CD14-positive monocyte (primary cell): ENCODE data around the gene PELO. TPM values are rescaled to one million over a fixed set of nuclear protein-coding genes. Genes with fewer than 3 reads are reported as not detected.

Experiments used
- DNase-seq, 3 donors: peaks; one replicate each; pipeline ENCODE4 v3.0.0-alpha.2; 2011 to 2022
- H2AFZ ChIP-seq: 2 replicates; pipeline ENCODE4 v1.6.0; 2012; ENCODE audit warnings: mild to moderate bottlenecking, low read depth, low read length, inconsistent platforms; ENCODE audit not compliant: insufficient read depth, poor library complexity, severe bottlenecking
- H3K27ac ChIP-seq, 2 donors: 1 replicate in 1 of 2; 2 replicates in 1 of 2; pipeline ENCODE4 v1.5.1; 2012 to 2013; ENCODE audit warnings: low read length in 2 of 2, control low read depth in 1 of 2, inconsistent platforms in 1 of 2, low read depth in 1 of 2, mild to moderate bottlenecking in 1 of 2
- H3K27me3 ChIP-seq, 2 donors: one replicate each; pipeline versions ENCODE4 v1.6.0 to v1.6.1; 2011 to 2013; ENCODE audit warnings: low read length in 2 of 2; ENCODE audit not compliant: control insufficient read depth in 2 of 2, insufficient read depth in 2 of 2
- H3K36me3 ChIP-seq, 2 donors: replicated peaks in 1 of 2; 1 replicate in 1 of 2; 2 replicates in 1 of 2; pipeline versions ENCODE4 v1.5.1 to v1.6.1; 2012 to 2013; ENCODE audit warnings: low read length in 2 of 2, control low read depth in 1 of 2, inconsistent platforms in 1 of 2, mild to moderate bottlenecking in 1 of 2; ENCODE audit not compliant: insufficient read depth in 2 of 2, control insufficient read depth in 1 of 2
- H3K4me1 ChIP-seq, 2 donors: 1 replicate in 1 of 2; 2 replicates in 1 of 2; pipeline versions ENCODE4 v1.5.1 to v1.6.1; 2012 to 2013; ENCODE audit warnings: low read length in 2 of 2, control low read depth in 1 of 2, inconsistent platforms in 1 of 2, mild to moderate bottlenecking in 1 of 2, moderate library complexity in 1 of 2; ENCODE audit not compliant: insufficient read depth in 2 of 2, control insufficient read depth in 1 of 2
- H3K4me2 ChIP-seq: replicated peaks from 2 replicates; pipeline ENCODE3; 2012; ENCODE audit warnings: low read length, moderate library complexity, mild to moderate bottlenecking; ENCODE audit not compliant: poor library complexity, severe bottlenecking; ENCODE audit errors: extremely low read depth
- H3K4me3 ChIP-seq, 3 experiments: fragments of 200-600 bp in 1 of 3; sonication (generic) in 1 of 3; replicated peaks in 1 of 3; 1 replicate in 2 of 3; 2 replicates in 1 of 3; pipeline ENCODE4 v1.5.1; 2011 to 2013; ENCODE audit warnings: low read length in 3 of 3, mild to moderate bottlenecking in 3 of 3, control low read depth in 2 of 3, low read depth in 2 of 3, inconsistent platforms in 1 of 3, moderate library complexity in 1 of 3
- H3K79me2 ChIP-seq: 2 replicates; pipeline ENCODE4 v1.6.0; 2012; ENCODE audit warnings: mild to moderate bottlenecking, control low read depth, inconsistent platforms, low read length, moderate library complexity; ENCODE audit not compliant: insufficient read depth
- H3K9ac ChIP-seq: 2 replicates; pipeline ENCODE4 v1.6.0; 2017; ENCODE audit warnings: low read length, mild to moderate bottlenecking; ENCODE audit not compliant: insufficient read depth, poor library complexity, severe bottlenecking
- H3K9me3 ChIP-seq, 2 donors: replicated peaks in 1 of 2; 1 replicate in 1 of 2; 2 replicates in 1 of 2; pipeline versions ENCODE4 v1.5.1 to v1.6.1; 2012 to 2013; ENCODE audit warnings: low read length in 2 of 2, control low read depth in 1 of 2; ENCODE audit not compliant: control insufficient read depth in 1 of 2, insufficient read depth in 1 of 2
- H4K20me1 ChIP-seq: 2 replicates; pipeline ENCODE4 v1.6.0; 2012; ENCODE audit warnings: mild to moderate bottlenecking, low read length, control low read depth, moderate library complexity; ENCODE audit not compliant: insufficient read depth
- H3K27ac Mint-ChIP-seq, 7 donors: one replicate each; pipeline ENCODE4 v1.8.0; 2020; ENCODE audit warnings: mild to moderate bottlenecking in 7 of 7, mixed read lengths in 7 of 7, moderate library complexity in 6 of 7, inconsistent platforms in 2 of 7
- H3K27me3 Mint-ChIP-seq, 3 donors: one replicate each; pipeline ENCODE4 v1.8.0; 2021 to 2022; ENCODE audit warnings: low read depth in 3 of 3, mild to moderate bottlenecking in 3 of 3, mixed read lengths in 3 of 3, moderate library complexity in 3 of 3, inconsistent platforms in 1 of 3
- H3K36me3 Mint-ChIP-seq, 2 donors: one replicate each; pipeline ENCODE4 v1.8.0; 2020; ENCODE audit warnings: mixed read lengths in 2 of 2, inconsistent platforms in 1 of 2, mild to moderate bottlenecking in 1 of 2
- H3K4me1 Mint-ChIP-seq: one replicate; pipeline ENCODE4 v1.8.0; 2020; ENCODE audit warnings: mild to moderate bottlenecking, mixed read lengths
- H3K4me3 Mint-ChIP-seq, 2 donors: one replicate each; pipeline ENCODE4 v1.8.0; 2020; ENCODE audit warnings: mild to moderate bottlenecking in 2 of 2, mixed read lengths in 2 of 2, moderate library complexity in 1 of 2
- H3K9me3 Mint-ChIP-seq, 7 donors: one replicate each; pipeline ENCODE4 v1.8.0; 2020 to 2022; ENCODE audit warnings: mixed read lengths in 7 of 7, mild to moderate bottlenecking in 6 of 7, moderate library complexity in 6 of 7, inconsistent platforms in 2 of 7
- WGBS: methylation state at CpG from one replicate; pipeline ENCODE4 v1.1.5; 2013; ENCODE audit warnings: missing lambda C conversion rate; ENCODE audit not compliant: insufficient coverage; 5-methylcytosine and 5-hydroxymethylcytosine counted together
- intact Hi-C, 2 donors: fragments of 100-400 bp; cut with micrococcal nuclease; formaldehyde crosslinking; loops; one replicate each; pipeline versions ENCODE4 v1.15.0 to v1.15.1; 2023
- polyA plus RNA-seq, 3 donors: library from polyadenylated mRNA; depleted of rRNA in 1 of 3; unstranded in 2 of 3; stranded (reverse) in 1 of 3; fragments of 300-500 nt in 2 of 3; fragments of >200 nt in 1 of 3; fragmentation: Illumina TruSeq in 2 of 3; gene quantifications; 1 replicate in 2 of 3; 2 replicates in 1 of 3; pipeline ENCODE4 v1.2.3, GENCODE V29; 2012 to 2021
- TF ChIP-seq, protein P1 (sequence below): fragments of 200-600 bp; IDR thresholded peaks from one replicate; pipeline ENCODE4 v1.8.0; 2022; ENCODE audit warnings: antibody characterized with exemption, mild to moderate bottlenecking

Gene PELO
- polyA plus RNA-seq, 3 donors = 1.8 to 4.4 (median 2.1) TPM

DNA sequence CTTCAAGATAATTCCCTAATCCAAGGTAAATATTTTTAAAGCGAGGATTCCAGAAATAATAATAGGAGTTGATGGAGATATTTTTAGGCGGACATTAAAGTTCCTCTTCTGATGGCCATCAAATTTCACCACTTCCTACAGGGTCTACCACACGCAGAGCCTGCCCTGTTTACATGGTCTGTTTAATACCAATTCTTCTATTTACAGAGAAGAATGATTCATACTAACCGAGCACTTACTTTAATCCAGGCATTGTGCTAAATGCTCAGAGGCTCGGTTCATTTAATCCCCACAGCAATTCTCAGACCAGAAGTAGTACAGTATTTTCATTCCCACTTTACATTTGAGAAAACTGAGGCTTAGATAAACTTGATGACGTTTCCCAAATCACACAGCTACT lies 3.0 kb upstream of the PELO start:
- intact Hi-C loops = loop anchor here in 1 of 2 donors (10.0 kb wide), 1 partner anchor 130 kb away; no protein-coding TSS in a partner anchor

DNA sequence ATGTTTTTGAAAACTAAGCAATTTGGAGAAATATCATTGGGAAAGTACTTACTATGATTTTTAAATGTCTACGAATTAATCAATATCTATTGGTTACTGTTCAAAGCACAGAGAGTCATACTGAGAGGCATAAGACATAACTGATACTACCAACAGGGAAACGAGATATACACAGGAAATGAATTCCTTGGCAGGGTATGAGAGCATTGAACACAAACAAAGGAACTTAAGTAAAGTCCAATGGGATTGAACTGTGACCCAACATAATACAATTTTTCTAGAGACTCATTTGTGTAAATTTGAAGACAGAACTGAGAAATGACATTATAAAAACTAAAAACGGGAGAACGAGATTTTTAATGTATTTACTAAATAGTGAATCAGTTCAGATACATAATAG lies 1.3 kb upstream of the PELO start:
- no peak overlapping the region for H3K4me3 ChIP-seq
- no peak overlapping the region for H2AFZ ChIP-seq
- intact Hi-C loops = loop anchor here in 1 of 2 donors (10.0 kb wide), 1 partner anchor 128 kb away; no protein-coding TSS in a partner anchor
- Mint-ChIP-seq H3K36me3 (peaks cover 0 to 3% of the 10 kb centered on the region in 2 donors), H3K27ac (no peak overlapping the region), H3K4me1 (peaks cover 62% of the 10 kb centered on the region), H3K27me3 (peaks cover 9 to 26% (median 12%) of the 10 kb centered on the region in 3 donors), H3K4me3 (peak overlapping the region in 1 of 2 donors; percentile 97), H3K9me3 (no peaks in the 10 kb centered on the region)
- H3K27ac ChIP-seq = no peak overlapping the region
- H4K20me1 ChIP-seq = no peaks in the 10 kb centered on the region
- no peaks in the 10 kb centered on the region for H3K36me3 ChIP-seq
- no peak for DNase-seq
- TF ChIP-seq, protein P1, sequence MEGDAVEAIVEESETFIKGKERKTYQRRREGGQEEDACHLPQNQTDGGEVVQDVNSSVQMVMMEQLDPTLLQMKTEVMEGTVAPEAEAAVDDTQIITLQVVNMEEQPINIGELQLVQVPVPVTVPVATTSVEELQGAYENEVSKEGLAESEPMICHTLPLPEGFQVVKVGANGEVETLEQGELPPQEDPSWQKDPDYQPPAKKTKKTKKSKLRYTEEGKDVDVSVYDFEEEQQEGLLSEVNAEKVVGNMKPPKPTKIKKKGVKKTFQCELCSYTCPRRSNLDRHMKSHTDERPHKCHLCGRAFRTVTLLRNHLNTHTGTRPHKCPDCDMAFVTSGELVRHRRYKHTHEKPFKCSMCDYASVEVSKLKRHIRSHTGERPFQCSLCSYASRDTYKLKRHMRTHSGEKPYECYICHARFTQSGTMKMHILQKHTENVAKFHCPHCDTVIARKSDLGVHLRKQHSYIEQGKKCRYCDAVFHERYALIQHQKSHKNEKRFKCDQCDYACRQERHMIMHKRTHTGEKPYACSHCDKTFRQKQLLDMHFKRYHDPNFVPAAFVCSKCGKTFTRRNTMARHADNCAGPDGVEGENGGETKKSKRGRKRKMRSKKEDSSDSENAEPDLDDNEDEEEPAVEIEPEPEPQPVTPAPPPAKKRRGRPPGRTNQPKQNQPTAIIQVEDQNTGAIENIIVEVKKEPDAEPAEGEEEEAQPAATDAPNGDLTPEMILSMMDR = no peak
- WGBS = no CpG with 5 or more reads among the region's 4 CpGs
- H3K9ac ChIP-seq = no peak overlapping the region
- H3K79me2 ChIP-seq = no peaks in the 10 kb centered on the region
- no peak overlapping the region for H3K4me2 ChIP-seq
- H3K4me1 ChIP-seq = peaks cover 43 to 55% of the 10 kb centered on the region in 2 donors
- peaks cover 8 to 12% of the 10 kb centered on the region in 2 donors for H3K27me3 ChIP-seq
- no peaks in the 10 kb centered on the region for H3K9me3 ChIP-seq

More for the DNA sequence above, 3.0 kb upstream of the PELO start:
- TF ChIP-seq, protein P1 = no peak
- Mint-ChIP-seq H3K4me1 (peaks cover 48% of the 10 kb centered on the region), H3K4me3 (no peak overlapping the region), H3K9me3 (no peaks in the 10 kb centered on the region), H3K27me3 (peaks cover 8 to 26% (median 12%) of the 10 kb centered on the region in 3 donors), H3K36me3 (peaks cover 0 to 3% of the 10 kb centered on the region in 2 donors), H3K27ac (no peak overlapping the region)
- 6% methylated on average over 3 of the region's 6 CpGs for WGBS
- H3K36me3 ChIP-seq = no peaks in the 10 kb centered on the region
- H3K27ac ChIP-seq = no peak overlapping the region
- H2AFZ ChIP-seq = peak overlapping the region; percentile 16
- H3K9ac ChIP-seq = no peak overlapping the region
- peaks cover 33 to 44% of the 10 kb centered on the region in 2 donors for H3K4me1 ChIP-seq
- H3K9me3 ChIP-seq = no peaks in the 10 kb centered on the region
- H3K4me3 ChIP-seq = peak overlapping the region in 1 of 3 experiments; percentile 10
- no peaks in the 10 kb centered on the region for H4K20me1 ChIP-seq
- H3K79me2 ChIP-seq = no peaks in the 10 kb centered on the region
- peaks cover 8 to 12% of the 10 kb centered on the region in 2 donors for H3K27me3 ChIP-seq
- peak overlapping the region; percentile 8 for H3K4me2 ChIP-seq
- DNase-seq = peak; percentile 35 to 60 (median 46)
